CD4-positive, alpha-beta T cell (primary cell): ENCODE data around the gene SUPT20HL1. TPM values are rescaled to one million over a fixed set of nuclear protein-coding genes. Genes with fewer than 3 reads are reported as not detected.

ENCODE experiments used
- ATAC-seq: fragments of 200-7000 bp; cut with Tn5 transposase; one replicate; pipeline ENCODE4 v1.10.0; 2022; ENCODE audit warnings: mild to moderate bottlenecking; ENCODE audit not compliant: poor library complexity
- CTCF ChIA-PET: fragments of 350-600 bp; sonication (Branson Sonifier 250); formaldehyde crosslinking; loops from one replicate; lab custom pipeline; 2021; ENCODE audit warnings: antibody characterized with exemption, inconsistent platforms; lab: Charles Lee
- POLR2A ChIA-PET: fragments of 350-600 bp; sonication (Branson Sonifier 250); formaldehyde crosslinking; loops from one replicate; lab custom pipeline; 2021; ENCODE audit warnings: antibody characterized with exemption, inconsistent platforms; lab: Charles Lee
- DNase-seq, 14 experiments: peaks; one replicate each; pipeline ENCODE4 v3.0.0-alpha.2; 2013 to 2020; ENCODE audit warnings: mixed read lengths in 2 of 14
- H3K27ac ChIP-seq, 2 donors: one replicate each; pipeline versions ENCODE4 v1.5.1 to v1.7.0; 2013; ENCODE audit warnings: low read length in 2 of 2, low read depth in 1 of 2, mild to moderate bottlenecking in 1 of 2
- H3K27me3 ChIP-seq, 2 experiments: 1 replicate in 1 of 2; 2 replicates in 1 of 2; pipeline versions ENCODE4 v1.6.1 to v1.7.0; 2013; ENCODE audit warnings: low read length in 2 of 2, control low read depth in 1 of 2, mild to moderate bottlenecking in 1 of 2, moderate library complexity in 1 of 2; ENCODE audit not compliant: insufficient read depth in 2 of 2, control insufficient read depth in 1 of 2
- H3K36me3 ChIP-seq: one replicate; pipeline ENCODE4 v1.6.1; 2013; ENCODE audit warnings: low read length, control low read depth; ENCODE audit not compliant: insufficient read depth
- H3K4me1 ChIP-seq: one replicate; pipeline ENCODE4 v1.6.1; 2013; ENCODE audit warnings: low read length, control low read depth; ENCODE audit not compliant: insufficient read depth
- H3K4me3 ChIP-seq: one replicate; pipeline ENCODE4 v1.5.1; 2013; ENCODE audit warnings: mild to moderate bottlenecking, low read length, moderate library complexity
- H3K9me3 ChIP-seq, 2 experiments: 1 replicate in 1 of 2; 2 replicates in 1 of 2; pipeline versions ENCODE4 v1.6.1 to v1.7.0; 2013; ENCODE audit warnings: low read length in 2 of 2, mild to moderate bottlenecking in 2 of 2, control low read depth in 1 of 2, moderate library complexity in 1 of 2; ENCODE audit not compliant: control insufficient read depth in 1 of 2, insufficient read depth in 1 of 2
- H3K27ac Mint-ChIP-seq: one replicate; pipeline ENCODE4 v1.8.0; 2020; ENCODE audit warnings: mixed read lengths
- H3K27me3 Mint-ChIP-seq: one replicate; pipeline ENCODE4 v1.8.0; 2021; ENCODE audit warnings: mixed read lengths
- H3K36me3 Mint-ChIP-seq: one replicate; pipeline ENCODE4 v1.8.0; 2021; ENCODE audit warnings: low read depth, mixed read lengths
- H3K4me1 Mint-ChIP-seq: one replicate; pipeline ENCODE4 v1.8.0; 2021; ENCODE audit warnings: low read depth, mixed read lengths
- H3K4me3 Mint-ChIP-seq: one replicate; pipeline ENCODE4 v1.8.0; 2020; ENCODE audit warnings: mild to moderate bottlenecking, mixed read lengths
- H3K9me3 Mint-ChIP-seq: one replicate; pipeline ENCODE4 v1.8.0; 2020; ENCODE audit warnings: mixed read lengths
- CTCF ChIP-seq: fragments of 200-600 bp; IDR thresholded peaks from one replicate; pipeline ENCODE4 v1.8.0; 2022; ENCODE audit warnings: antibody characterized with exemption, mild to moderate bottlenecking
- intact Hi-C, 2 experiments: fragments of 100-400 bp; cut with DNase I in 1 of 2; cut with micrococcal nuclease in 1 of 2; formaldehyde crosslinking; loops; one replicate each; pipeline versions ENCODE4 v1.15.1 to v1.9.0; 2023 to 2025; cut with DNase I, micrococcal nuclease
- total RNA-seq, 174 experiments: library from RNA in 2 of 174; stranded (reverse) in 2 of 174; gene quantifications; one replicate each; pipeline ENCODE4 v1.2.3 and lab custom pipeline; 2021 to 2026

Gene SUPT20HL1
- total RNA-seq, 2 experiments from 2014 or later, result not detected

GRCh38 chrX:24375600-24376131 lies 15.2 kb downstream of the SUPT20HL1 start:
- intact Hi-C loops, result no loop called here
- DNase-seq, result no peak
- POLR2A ChIA-PET, result no interaction called here
- Mint-ChIP-seq H3K4me3 (no peak overlapping the region), H3K27ac (no peak overlapping the region), H3K36me3 (no peaks in the 10 kb centered on the region), H3K9me3 (no peaks in the 10 kb centered on the region), H3K27me3 (no peaks in the 10 kb centered on the region), H3K4me1 (peaks cover 6% of the 10 kb centered on the region)
- CTCF ChIA-PET, result no interaction called here
- Histone ChIP-seq H3K4me3 (no peak overlapping the region), H3K27ac (no peak overlapping the region), H3K36me3 (no peaks in the 10 kb centered on the region), H3K4me1 (peaks cover 6% of the 10 kb centered on the region), H3K27me3 (no peaks in the 10 kb centered on the region), H3K9me3 (no peaks in the 10 kb centered on the region)
- no peak for TF ChIP-seq CTCF
- ATAC-seq, result no peak

GRCh38 chrX:24376403-24376802 lies 16.0 kb downstream of the SUPT20HL1 start:
- no peaks in the 10 kb centered on the region for H3K27me3 ChIP-seq
- DNase-seq (no peak), ATAC-seq (no peak)
- intact Hi-C loops, result no loop called here
- H3K36me3 ChIP-seq, result no peaks in the 10 kb centered on the region
- no peak for TF ChIP-seq CTCF
- ChIA-PET POLR2A (no interaction called here), CTCF (no interaction called here)
- H3K27ac ChIP-seq, result no peak overlapping the region
- peaks cover 2% of the 10 kb centered on the region for H3K4me1 ChIP-seq
- Mint-ChIP-seq H3K36me3 (no peaks in the 10 kb centered on the region), H3K27ac (no peak overlapping the region), H3K4me1 (peaks cover 3% of the 10 kb centered on the region), H3K9me3 (no peaks in the 10 kb centered on the region), H3K27me3 (no peaks in the 10 kb centered on the region), H3K4me3 (no peak overlapping the region)
- no peaks in the 10 kb centered on the region for H3K9me3 ChIP-seq
- H3K4me3 ChIP-seq, result no peak overlapping the region

GRCh38 chrX:24377195-24377594 lies 16.8 kb downstream of the SUPT20HL1 start:
- Mint-ChIP-seq H3K4me1 (no peaks in the 10 kb centered on the region), H3K27ac (no peak overlapping the region), H3K36me3 (no peaks in the 10 kb centered on the region), H3K4me3 (no peak overlapping the region), H3K27me3 (no peaks in the 10 kb centered on the region), H3K9me3 (no peaks in the 10 kb centered on the region)
- no peak overlapping the region for H3K27ac ChIP-seq
- no peak overlapping the region for H3K4me3 ChIP-seq
- no peaks in the 10 kb centered on the region for H3K4me1 ChIP-seq
- no peak for ATAC-seq
- H3K27me3 ChIP-seq, result no peaks in the 10 kb centered on the region
- ChIA-PET POLR2A (no interaction called here), CTCF (no interaction called here)
- H3K36me3 ChIP-seq, result no peaks in the 10 kb centered on the region
- TF ChIP-seq CTCF, result no peak
- no peak for DNase-seq
- no peaks in the 10 kb centered on the region for H3K9me3 ChIP-seq
- intact Hi-C loops, result no loop called here
